PFSK-1 (cell line): ENCODE results near the gene PRDM1.

Experiments
- FOXP2 ChIP-seq: optimal IDR thresholded peaks from 2 replicates; pipeline ENCODE3; 2011; ENCODE audit warnings: borderline replicate concordance, control low read depth, inconsistent platforms; ENCODE audit not compliant: insufficient read depth; ENCODE audit errors: extremely low read length, extremely low read depth
- POLR2AphosphoS5 ChIP-seq: IDR thresholded peaks from 2 replicates; pipeline ENCODE4 v1.6.1; 2012; ENCODE audit warnings: low read depth, mild to moderate bottlenecking, control low read depth, low read length, moderate library complexity
- REST ChIP-seq, 2 experiments: IDR thresholded peaks; 2 replicates each; pipeline versions ENCODE4 v1.6.1 to v1.8.0; 2011 to 2012; ENCODE audit warnings: low read depth in 2 of 2, low read length in 2 of 2, control low read depth in 1 of 2, inconsistent platforms in 1 of 2, mild to moderate bottlenecking in 1 of 2, moderate library complexity in 1 of 2; ENCODE audit not compliant: insufficient read depth in 1 of 2
- SIN3A ChIP-seq: IDR thresholded peaks from 2 replicates; pipeline ENCODE4 v1.6.1; 2012; ENCODE audit warnings: mild to moderate bottlenecking, low read length, moderate library complexity, borderline replicate concordance; ENCODE audit not compliant: insufficient read depth
- TAF1 ChIP-seq: IDR thresholded peaks from 2 replicates; pipeline ENCODE4 v1.6.1; 2012; ENCODE audit warnings: low read length, control low read depth, borderline replicate concordance; ENCODE audit not compliant: insufficient read depth

GRCh38 chr6:106156413-106156812 lies 70.3 kb downstream of the PRDM1 start:
- TF ChIP-seq POLR2AphosphoS5 (no peak), SIN3A (no peak), REST (IDR thresholded peaks at IDR 0.05; ENCODE audit: insufficient read depth in 1 of 2, low read depth in 2 of 2, low read length in 2 of 2) (no peak), TAF1 (no peak), FOXP2 (no peak)
